IPS-NIHi11 (cell line): ENCODE measurements around the gene FKBP10.

ENCODE experiments used
- DNase-seq: peaks from one replicate; pipeline ENCODE4 v3.0.0; 2012; ENCODE audit warnings: mixed read lengths, low spot score

FKBP10 gene

DNA sequence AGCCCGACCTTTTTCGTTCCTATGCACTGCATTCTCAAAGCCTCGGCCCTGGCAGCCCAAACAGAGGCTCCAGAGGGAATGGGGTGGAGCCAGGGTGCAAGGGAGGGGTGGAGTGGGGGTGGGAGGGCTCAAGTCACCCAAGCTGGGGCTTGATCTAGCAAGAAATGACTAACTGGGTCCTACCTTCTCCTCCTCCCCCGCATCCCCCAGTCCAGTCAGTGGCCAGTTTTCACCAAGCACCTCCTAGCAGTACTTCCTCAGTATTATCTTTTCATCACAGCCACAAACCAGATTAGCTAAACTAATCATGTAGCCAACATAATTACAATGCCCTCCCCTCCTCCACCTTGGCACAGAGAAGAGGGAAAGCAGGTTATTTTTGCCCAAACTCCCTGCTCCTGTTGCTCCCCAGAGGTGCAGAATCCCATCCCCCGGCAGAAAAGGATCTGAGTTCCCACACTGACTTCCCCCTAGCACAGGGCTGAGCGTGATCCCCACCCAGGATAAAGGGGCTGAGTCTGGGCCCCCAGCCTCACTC, 28.5 kb upstream of the FKBP10 start:
- peak; percentile 66 for DNase-seq

DNA sequence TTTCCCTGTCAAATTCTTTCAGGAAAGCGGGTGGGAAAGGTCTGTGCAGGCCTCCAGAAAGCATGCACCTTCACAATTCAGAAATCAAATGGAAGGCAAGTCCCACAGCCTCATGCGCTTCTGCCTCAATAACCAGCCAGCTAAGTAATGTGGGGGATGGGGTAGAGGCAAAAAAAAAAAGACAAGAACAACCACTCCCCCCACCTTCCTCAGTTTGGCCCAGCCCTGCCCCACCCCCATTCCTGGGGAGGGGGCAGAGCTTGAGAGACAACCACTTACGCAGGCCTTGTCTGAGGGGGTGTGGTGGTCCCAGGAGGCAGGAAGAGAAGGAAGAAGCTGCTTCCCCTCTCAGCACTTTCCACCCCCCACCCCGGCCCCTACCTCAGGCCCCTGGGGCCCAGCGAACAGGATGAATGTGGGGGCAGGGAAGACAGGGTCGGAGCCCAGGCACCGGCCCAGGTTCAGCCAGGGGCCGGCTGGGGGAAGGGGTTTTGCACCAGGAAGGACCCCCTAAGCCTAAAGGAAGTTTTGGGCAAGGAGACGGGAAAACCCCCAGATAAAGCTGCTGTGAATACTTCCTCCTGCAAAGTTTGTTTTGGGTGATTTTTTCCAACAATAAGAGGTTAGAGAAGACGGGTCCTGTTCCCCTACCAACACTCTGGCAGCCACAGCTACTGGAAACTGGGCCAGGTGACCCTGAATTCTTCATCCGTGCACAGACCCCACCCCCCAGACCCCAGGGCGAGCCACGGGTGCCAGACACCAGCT, 27.5 kb upstream of the FKBP10 start:
- peak; percentile 59 for DNase-seq

DNA sequence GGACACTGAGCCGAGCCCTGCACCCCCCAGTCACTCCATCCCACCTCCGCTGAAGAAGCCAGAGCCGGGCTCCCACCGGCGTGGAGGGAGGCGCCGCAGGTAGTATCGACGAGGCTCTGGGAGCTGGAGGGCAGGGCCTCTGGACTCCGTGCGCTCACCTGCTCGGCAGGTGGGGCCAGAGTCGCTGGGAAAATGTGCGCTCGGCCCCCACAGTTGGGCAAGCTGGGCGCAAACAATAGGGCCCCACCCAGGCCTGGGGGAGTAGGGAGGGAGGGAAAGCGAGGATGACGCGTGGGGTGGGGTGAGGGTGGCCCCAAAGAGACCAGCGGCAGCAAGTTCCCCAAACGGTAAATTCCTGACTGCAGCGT, 27.0 kb upstream of the FKBP10 start:
- no peak for DNase-seq

DNA sequence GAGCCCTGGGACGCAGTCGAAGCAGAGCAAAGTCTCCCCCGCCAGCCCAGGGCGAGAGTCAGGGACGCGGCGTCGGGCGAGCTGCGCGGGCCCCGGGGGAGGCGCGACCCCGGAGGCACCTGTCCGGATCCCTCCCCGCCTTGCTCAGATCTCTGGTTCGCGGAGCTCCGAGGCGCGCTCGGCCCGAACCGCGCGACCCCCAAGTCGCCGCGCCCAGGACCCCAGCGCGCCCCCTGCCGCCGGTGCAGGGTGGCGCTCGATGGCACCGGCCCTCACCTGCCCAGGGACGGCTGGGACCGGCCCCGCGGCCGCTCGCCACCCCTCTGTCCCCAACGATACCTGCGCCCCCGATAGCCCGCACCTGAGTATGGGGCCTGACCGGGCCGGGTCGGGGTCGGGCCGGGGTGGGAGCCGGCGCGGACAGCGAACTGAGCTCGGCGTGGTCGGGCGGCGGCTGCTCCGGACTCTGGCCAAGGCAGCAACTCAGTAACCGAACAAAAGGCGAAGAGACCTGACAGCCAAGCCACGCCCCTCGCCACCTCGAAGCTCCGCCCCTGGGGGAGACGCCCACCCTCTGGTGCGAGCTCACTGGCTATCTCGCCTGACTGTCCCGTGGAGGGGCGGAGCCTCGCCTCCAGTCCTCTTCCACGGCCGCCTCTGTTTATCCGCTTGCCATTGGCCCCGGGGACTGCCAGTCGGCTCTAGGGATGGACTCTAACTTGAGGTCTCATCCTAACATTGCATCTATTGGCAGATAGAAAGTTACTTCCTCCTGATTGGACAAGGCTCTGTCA, 26.4 kb upstream of the FKBP10 start, which contains the start of gene JUP:
TSS of gene JUP (minus strand) at position 485 of the 794 bp plus-strand sequence. CDS start 14,857 bp downstream, outside the sequence.
- peak; percentile 93 for DNase-seq

DNA sequence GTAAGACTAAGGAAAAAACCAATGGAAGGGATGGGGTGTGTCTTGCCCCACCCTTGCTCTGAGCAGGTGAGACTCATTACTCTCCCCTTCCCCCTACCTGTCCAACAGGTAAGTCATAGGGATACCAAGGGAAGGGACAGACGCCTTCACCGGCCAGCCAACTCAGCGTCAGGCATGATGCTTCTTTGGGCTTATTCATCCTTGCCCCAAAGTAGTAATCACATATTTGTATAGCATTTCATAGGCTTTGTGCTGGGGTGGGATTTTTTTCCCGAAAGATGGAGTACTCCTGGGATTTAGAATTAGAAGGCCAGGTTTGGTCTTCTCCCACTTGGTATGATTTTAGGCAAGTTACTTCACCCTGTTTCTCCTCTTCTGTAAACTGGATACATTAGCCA, 25.8 kb upstream of the FKBP10 start:
- no peak for DNase-seq

DNA sequence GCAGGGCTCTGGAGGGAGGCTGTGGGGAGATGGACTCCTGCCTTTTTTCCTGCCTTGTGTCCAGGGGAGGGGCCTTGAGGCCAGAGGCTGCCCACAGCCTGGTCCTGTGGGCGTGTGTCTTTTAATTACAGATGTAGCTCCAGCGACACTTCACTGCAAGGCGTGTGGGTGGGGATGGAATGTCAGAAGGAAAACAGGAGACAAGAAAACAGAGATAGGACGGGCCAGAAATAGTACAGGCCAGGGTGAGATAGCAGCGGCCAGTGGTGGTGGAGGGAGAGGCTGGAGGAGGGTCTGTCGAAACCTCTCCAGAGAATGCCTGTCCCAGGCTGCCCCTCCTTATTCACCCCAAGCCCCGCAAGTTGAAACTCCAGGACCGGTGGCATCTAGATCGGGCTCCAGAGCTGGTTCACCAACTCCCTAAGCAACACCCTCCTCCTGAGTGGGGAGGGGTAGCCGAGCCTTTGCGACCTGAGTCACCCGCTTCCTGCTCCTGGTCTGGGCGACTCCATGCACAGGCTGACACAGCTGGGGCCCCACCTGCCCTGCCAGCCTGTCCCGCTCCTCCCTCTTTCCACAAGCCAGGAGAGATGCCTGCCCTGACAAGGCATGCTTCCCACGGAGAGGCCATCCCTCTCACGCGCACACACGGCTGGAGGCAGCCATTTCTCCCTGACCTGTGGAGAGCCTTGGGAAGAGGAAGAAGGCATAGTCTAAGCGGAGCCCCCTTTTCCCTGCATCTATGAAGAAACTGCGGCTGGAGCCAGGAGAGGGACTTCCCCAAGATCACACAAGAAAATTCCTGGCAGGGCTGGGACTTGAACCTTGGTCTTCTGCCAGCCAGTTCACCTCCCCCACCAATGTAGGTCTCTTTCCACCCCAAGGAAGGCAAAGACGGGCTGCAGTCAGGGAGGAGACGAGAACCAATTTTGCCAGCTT, 19.7 kb upstream of the FKBP10 start:
- no peak for DNase-seq

DNA sequence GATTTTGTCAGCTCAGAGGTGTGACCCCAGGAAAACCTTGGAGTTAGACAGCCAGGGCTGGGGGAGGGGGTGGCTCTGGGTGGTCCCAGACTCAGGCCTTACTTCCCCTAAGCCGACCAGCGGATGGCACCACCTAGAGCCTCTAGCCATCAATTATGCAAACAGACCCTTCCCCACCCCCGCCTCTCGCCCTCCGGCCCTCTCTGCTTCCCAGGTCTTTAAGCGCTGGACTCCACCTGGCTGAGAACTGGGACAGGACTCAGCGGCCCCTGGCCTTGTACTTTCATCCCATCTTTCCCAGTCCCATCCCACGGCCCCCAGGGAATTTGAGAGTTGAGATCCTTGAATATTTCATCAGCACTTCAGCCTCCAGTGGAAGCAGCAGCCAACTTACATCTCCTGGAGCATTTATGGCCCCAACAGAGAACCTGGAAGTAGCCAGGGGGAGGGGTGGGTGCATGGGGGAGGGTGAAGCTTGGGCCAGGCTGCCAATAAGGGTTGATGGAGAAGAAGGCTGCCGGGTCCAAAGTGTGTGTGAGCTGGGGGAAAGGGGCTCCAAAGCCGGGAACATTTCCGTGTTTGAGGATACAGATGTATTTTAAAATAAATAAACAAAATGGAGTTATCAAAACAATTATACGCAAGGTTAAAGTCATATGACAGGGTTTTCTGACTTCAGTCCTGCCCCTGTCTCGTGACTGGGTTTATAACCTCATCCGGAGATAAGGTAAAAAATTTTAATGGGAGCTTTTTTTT, 18.8 kb upstream of the FKBP10 start:
- no peak for DNase-seq

DNA sequence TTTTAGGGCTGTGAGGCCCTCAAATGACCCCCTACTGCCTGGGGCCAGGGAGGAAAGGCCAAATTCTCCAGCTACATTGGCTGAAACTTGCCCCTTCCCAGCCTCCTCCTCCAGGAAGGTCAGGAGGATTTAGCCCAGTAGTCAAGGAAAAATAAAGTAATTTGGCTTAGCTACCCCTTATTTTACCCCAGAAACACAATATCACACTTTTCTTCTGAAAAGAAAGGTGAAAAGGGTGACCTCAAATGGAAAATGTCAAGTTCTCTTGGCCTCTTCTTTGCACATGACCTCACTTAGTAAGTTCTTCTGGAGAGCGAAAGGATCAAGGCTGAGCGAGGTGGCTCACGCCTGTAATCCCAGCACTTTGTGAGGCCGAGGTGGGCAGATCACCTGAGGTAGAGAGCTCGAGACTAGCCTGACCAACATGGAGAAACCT, 18.2 kb upstream of the FKBP10 start:
- DNase-seq = no peak

DNA sequence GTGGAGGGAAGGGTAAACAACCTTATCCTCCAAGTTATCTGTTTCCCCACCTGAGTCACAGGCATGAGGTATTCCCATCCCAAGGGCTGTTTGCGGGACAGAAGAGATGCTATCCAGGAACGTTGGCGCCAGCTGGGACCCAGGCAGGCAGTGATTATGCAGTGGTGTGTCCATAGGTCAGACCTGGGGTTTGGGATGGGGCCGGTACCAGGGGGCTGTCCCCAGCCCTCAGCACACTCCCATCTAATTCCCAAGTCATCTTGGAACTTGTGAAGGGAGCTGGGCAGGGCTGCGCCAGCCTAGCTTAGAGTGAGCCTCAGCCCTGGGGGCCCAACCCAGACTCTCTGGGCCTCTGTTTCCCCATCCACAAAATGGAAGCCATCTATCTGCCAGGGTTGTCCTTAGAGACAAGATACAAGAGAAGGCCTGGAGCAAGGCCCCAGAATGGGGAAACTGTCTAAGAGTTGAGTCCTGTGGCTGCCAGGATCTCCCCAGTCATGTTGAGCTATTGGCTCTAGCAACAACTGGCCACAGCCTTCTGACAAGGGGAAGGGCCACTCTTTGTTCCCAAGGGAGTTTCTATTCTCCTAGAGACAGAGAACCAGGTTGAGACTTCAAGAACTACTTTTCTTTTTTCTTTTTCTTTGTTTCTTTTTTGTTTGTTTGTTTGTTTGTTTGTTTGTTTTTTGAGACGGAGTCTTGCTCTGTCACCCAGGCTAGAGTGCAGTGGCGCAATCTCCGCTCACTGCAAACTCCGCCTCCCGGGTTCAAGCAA, 16.5 kb upstream of the FKBP10 start:
- DNase-seq = no peak

DNA sequence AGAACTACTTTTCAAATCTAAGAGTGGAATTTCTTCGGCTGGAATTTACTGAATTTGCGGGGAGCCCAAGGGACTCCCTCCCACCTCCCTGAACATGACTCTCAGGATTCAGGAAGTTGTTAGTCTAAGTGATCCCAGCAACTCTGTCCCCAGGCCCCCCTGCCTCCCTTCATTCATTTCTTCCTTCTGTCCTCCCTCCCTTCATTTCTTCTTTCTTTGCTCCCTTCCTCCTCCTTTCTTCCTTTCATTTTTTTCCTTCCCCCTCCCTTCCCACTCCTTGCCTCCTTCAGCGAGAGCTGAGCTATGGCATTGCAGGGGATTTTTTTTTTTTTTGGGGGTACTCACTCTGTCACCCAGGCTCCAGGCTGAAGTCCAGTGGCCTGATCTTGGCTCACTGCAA, 15.4 kb upstream of the FKBP10 start:
- DNase-seq = no peak

DNA sequence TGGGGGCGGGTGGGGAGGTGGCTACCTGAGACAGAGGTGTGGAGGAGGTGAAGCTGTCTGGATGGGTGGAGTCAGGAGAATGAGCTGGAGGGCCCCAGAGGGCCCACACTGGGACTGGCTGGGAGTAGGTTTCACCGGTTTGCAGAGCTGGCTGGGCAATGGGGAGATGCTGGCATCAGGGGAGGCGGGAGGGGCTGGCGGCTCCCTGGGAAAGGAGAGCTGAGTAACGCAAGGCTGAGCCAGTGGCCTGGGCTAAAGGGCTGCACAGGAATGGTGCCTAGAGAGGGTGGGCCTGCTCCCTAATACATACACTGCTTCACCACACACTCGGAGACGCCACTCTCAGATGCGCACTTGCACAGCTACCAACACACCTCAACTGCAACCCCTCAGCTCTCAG, 13.4 kb upstream of the FKBP10 start:
- no peak for DNase-seq

DNA sequence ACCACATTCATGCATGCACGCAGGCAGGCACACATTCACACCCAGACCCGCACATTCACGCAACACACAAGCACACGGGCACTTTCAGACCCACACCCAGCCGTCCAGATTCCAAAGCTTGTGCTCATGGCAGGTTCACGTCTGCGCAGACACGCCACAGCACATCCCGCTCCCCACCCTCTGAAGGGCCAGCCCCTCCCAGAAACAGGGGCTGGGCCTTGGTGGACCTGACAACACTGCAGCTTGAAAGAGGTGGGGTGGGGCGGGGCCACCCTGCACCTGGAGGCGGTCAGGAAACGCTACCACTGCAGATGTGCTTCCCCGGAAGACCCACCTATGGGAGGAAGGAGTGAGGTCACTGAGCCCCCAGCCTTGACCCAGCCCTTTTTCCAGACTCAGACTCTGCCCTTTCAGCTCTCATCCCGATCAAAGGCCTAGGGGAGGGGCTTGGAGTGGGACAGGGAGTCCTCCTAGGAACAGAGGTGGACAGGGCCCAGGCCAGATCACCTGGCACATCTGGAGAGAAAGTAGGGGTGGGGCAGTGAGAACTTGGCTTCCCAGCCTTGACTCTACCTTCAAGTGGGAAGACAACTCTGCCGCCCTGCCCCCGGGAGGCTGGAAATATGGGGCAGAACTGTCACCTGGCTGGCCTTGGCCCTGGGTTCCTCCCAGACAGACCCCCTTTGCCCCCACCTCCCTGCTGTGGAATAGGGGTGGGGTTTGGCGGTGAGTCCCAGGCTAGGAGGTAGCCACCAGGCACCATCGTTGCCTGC, 12.0 kb upstream of the FKBP10 start:
- DNase-seq = peak; percentile 77

DNA sequence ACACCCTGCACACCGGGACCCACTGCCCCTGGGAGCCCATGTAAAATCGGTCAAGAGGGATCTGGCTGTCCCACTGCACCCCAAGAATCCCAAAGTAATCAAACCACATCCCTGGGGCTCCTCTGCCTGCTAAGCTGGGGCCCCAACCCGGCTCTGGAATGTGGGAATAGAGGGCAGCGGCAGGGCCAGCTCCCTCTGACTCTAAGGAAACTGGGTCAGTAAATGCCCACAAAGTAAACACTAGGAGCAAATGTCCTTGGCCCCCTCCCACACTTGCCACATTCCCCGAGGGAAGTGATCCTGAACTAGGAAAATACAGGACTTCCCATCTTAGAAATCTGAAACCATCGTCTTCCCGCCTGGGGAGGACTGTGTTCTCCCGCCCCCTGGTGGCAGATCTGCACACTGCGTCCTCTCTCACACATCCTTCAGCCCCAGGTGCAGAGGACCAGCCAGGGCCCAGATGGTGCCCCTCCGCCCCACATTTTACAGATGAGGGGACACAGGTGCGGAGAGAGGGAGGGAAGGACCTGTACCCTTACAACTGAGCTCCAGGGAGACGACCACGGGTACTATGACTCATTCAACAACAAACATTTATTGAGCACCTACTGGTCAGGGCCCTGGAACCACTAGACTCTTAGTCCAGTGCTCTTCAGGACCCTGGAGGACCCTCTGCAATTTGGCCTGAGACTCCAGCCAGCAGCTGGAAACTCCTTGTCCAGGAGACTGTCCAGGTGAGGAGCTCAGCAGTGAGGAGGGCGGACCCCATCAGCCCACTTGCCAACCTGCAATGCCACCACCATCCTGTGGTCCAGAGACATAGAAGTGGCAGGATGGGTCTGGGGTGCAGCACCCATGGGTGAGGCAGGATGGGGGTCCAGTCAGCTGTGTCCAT, 11.2 kb upstream of the FKBP10 start:
- DNase-seq = peak; percentile 85

DNA sequence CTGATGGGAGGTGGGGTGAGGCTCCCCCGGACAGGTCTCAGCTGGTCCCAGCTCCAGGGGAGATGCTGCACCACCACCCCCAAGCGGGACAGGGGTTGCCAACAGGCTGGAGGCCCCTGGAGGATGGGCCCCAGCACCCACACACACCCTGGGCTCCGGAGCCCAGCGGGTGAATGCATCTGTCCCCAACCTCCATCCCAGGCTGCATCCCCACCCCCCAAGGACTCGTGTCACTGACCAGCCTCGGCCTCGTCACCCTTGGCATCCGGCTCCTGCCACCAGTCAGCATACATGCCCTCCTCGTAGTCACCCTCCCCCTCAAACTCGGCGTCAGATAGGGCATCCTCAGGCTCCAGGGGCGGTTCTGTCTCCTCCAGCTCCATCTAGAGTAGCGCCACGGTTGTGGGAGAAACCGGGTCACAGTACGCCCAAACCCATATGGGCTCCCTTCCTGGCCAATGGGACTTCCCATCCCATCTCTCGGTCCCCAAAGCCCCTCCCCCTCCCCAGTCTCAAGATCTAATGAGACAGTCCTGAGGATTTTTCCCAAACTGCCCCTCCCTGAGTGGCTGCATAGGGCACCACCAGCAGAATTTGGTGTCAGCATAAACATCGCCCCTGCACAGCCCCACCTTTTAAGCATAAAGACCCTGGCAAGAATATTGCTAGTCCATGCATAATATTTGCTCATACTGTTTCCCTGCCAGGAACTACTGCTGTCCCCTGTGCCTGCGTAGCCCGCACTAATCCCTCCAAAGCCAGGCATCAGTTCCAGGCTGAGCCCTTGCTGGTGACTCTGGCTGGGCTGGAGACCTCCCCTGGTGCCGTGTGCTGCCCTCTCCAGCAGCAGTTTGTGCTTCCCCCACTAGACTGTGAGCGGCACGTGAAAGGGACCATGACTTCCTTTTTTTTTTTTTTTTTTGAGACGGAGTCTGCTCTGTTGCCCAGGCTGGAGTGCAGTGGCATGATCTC, 9.5 kb upstream of the FKBP10 start:
- no peak for DNase-seq

DNA sequence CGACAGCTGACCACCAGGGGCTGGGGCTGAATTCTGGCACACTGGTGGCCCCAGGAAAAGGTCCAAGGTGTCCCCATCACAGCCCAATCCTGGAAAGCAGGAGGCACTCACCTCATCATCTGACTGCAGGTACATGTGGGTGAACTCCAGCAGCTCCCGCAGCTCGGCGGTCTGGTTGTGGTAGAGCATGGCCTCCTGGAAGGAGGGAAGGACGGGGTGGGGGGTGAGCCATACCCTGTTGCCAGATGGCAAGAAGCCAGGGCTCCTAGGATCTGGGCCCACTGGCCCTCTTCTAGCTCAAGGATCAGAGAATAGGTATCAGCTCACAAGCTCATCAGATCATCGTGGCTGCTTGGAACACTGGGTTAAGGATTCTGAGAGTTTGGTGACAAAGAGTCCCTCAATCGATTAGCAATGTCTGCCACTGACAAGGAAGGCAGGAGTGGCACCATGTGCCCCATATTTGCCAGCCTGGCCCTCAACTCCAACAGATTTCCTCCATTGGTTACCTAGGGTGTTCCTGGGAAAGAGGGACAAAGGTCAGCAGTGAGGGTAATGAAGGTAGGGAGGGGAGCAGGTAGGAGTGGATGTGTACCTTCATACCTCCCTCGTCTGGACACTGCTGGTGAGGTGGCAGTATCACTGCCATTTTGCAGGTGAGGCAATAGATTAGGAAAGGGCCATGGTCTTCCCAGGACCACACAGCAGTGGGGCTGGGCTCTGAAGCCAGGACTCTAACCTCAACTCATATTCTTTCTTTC, 5.9 kb upstream of the FKBP10 start:
- no peak for DNase-seq
